Nephron (organoid): Measurements from ENCODE around the gene MED12.
A peak's percentile ranks its signal among the peaks of the same experiment; 100 is the strongest.

Experiments
- H3K27ac Mint-ChIP-seq, 3 experiments: 2 replicates each; pipeline ENCODE4 v1.8.0; 2020; ENCODE audit warnings: mixed read lengths in 3 of 3, mild to moderate bottlenecking in 2 of 3, moderate library complexity in 1 of 3
- H3K27me3 Mint-ChIP-seq: 2 replicates; pipeline ENCODE4 v1.8.0; 2021; ENCODE audit warnings: low read depth, mild to moderate bottlenecking, moderate library complexity, mixed read lengths
- H3K36me3 Mint-ChIP-seq: 2 replicates; pipeline ENCODE4 v1.8.0; 2020; ENCODE audit warnings: low read depth, mixed read lengths
- H3K4me1 Mint-ChIP-seq: 2 replicates; pipeline ENCODE4 v1.8.0; 2020; ENCODE audit warnings: mixed read lengths
- H3K4me3 Mint-ChIP-seq, 3 experiments: 2 replicates each; pipeline ENCODE4 v1.8.0; 2020; ENCODE audit warnings: mild to moderate bottlenecking in 3 of 3, mixed read lengths in 3 of 3, moderate library complexity in 2 of 3
- H3K9me3 Mint-ChIP-seq: 2 replicates; pipeline ENCODE4 v1.8.0; 2020; ENCODE audit warnings: mixed read lengths
- TF ChIP-seq, protein P1 (sequence below), 3 experiments: fragments of 200-600 bp; sonication (generic); IDR thresholded peaks; one replicate each; pipeline ENCODE4 v1.5.0; 2021; ENCODE audit warnings: antibody characterized with exemption in 3 of 3; ENCODE audit not compliant: unreplicated experiment in 3 of 3

The MED12 gene

DNA sequence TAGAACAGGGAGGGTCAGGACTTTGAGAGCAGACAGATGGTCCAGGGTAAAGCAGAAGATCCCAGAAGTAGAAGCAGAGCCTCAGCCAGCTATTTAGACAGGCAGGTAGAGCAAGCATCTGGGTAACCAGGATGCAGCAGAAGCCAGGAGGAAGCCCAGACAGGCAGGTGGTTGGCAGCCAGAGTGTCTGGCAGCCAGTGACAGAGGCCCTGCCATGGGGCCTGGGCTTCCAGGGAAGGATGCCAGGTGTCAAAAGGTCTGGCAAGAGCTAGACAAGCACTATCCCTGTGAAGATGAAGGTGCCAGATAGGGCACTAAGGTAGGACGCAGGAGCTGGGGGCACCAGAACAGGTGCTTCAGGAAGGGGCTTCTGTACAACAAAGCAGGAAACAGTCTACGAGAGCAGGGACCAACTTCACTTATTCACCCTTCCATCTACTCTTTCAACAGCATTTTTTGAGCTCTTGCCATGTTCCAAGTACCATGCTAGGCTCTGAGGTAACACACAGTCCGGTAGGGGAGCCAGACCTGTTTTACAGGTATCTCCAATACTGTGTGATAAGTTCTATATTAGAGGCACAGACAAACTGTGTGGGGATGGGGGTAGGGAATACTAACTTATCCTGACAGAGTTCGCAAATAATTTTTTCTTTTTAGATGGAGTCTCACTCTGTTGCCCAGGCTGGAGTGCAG, 66.6 kb downstream of the MED12 start:
- no peaks in the 10 kb centered on the region for H3K36me3 Mint-ChIP-seq
- no peak overlapping the region for H3K4me3 Mint-ChIP-seq
- H3K27ac Mint-ChIP-seq = peak overlapping the region; percentile 100
- TF ChIP-seq, protein P1, sequence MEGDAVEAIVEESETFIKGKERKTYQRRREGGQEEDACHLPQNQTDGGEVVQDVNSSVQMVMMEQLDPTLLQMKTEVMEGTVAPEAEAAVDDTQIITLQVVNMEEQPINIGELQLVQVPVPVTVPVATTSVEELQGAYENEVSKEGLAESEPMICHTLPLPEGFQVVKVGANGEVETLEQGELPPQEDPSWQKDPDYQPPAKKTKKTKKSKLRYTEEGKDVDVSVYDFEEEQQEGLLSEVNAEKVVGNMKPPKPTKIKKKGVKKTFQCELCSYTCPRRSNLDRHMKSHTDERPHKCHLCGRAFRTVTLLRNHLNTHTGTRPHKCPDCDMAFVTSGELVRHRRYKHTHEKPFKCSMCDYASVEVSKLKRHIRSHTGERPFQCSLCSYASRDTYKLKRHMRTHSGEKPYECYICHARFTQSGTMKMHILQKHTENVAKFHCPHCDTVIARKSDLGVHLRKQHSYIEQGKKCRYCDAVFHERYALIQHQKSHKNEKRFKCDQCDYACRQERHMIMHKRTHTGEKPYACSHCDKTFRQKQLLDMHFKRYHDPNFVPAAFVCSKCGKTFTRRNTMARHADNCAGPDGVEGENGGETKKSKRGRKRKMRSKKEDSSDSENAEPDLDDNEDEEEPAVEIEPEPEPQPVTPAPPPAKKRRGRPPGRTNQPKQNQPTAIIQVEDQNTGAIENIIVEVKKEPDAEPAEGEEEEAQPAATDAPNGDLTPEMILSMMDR (IDR thresholded peaks at IDR 0.05; ENCODE audit: unreplicated experiment in 3 of 3) = no peak
- peaks cover 4% of the 10 kb centered on the region for H3K9me3 Mint-ChIP-seq
- peaks cover 32% of the 10 kb centered on the region for H3K4me1 Mint-ChIP-seq
- H3K27me3 Mint-ChIP-seq = no peaks in the 10 kb centered on the region

DNA sequence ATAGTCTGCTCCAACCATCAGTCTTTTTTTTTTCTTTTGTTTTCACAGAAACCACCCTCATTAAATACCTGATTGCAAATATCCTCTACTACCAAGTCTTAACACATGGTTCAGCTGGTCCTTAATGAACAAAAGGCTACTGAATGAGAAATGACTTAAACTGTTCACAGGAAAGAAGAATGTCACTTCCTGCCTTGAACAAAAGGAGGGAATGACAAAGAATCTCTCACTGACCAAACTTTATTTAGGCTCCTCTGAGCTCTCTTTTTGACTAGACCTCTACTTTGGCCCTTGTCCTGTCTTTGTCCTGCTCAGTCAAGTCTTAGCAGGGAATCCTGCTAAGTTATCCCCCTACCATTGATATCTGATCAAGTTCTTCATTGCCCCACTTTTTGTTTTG, 72.9 kb downstream of the MED12 start:
- Mint-ChIP-seq H3K27ac (no peak overlapping the region), H3K4me1 (no peaks in the 10 kb centered on the region), H3K27me3 (no peaks in the 10 kb centered on the region), H3K4me3 (no peak overlapping the region), H3K36me3 (no peaks in the 10 kb centered on the region), H3K9me3 (peaks cover 7% of the 10 kb centered on the region)
- TF ChIP-seq, protein P1 (IDR thresholded peaks at IDR 0.05; ENCODE audit: unreplicated experiment in 3 of 3) = no peak
